GM19099 (cell line): Measurements from ENCODE around the gene WFDC2.

Source experiments
- POLR2A ChIP-seq: IDR thresholded peaks from 3 replicates; pipeline ENCODE4 v1.6.1; 2011; ENCODE audit warnings: low read depth; ENCODE audit not compliant: insufficient read length; ENCODE audit errors: extremely low read depth

WFDC2 gene

DNA sequence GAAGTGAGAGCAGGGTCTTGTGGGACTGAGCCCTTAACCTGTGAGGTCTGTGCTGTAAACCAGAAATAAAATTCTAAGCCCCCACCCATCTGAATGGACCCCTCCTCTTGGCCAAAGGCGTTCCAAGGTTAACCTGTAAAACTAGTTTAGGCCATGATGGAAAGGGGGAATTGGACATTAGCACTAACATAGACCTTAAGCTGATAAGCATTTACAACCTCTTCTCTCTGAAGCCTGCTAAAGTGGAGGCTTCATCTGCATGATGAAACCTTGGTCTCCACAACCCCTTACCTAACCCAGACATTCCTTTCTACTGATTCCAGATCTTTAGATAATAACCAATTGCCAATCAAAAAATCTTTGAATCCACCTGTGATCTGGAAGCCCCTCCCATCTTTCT is 27.8 kb upstream of the WFDC2 start:
- no peak for TF ChIP-seq POLR2A

- no peak for TF ChIP-seq POLR2A
These were observed 25.5 kb upstream of the WFDC2 start for GRCh38 chr20:45444050-45444449.

GRCh38 chr20:45445805-45446562 is 23.6 kb upstream of the WFDC2 start:
- TF ChIP-seq POLR2A, result no peak

DNA sequence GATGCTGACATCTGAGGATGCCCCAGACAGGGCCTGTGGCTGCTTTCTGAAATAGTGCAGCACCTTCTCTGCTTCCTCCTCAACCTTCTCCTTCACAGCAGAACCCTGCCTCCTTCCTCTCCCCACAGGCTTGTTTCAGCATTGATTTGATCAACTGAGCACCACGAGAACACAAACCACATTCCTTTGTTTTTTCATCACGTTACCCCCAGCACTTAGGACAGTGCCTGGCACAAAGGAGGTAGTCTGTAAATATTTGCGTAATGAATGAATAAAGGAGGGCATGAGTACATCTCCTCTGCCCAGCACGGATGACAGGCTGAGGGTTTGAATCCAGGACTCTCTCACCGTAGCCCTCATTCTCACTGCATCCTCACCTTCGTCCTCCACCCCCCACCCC is 21.3 kb upstream of the WFDC2 start:
- no peak for TF ChIP-seq POLR2A

- TF ChIP-seq POLR2A, result no peak
These were observed 20.0 kb upstream of the WFDC2 start for GRCh38 chr20:45449528-45449927.

GRCh38 chr20:45450097-45450818 is 19.3 kb upstream of the WFDC2 start:
- TF ChIP-seq POLR2A, result no peak

DNA sequence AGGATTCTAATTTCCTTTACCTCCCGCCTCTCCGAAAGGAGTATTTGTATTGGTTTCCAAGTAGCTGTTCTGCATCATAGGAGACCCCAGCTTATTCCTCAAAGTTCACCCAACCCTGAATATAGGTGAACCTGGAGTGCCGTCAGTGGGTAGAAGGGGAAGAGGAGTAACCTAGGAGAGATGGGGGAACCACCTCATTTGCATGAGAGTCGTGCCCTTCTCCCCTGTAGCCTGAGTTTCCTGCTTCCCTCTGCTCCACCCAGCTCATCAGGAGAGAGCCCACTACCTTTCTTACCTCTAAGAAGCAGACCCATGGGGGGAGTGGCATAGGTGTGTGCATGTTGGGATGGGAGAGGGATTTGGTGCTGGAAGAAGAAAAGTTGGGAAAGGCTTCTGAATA is 17.3 kb upstream of the WFDC2 start:
- no peak for TF ChIP-seq POLR2A

GRCh38 chr20:45452772-45453691 is 16.5 kb upstream of the WFDC2 start:
- no peak for TF ChIP-seq POLR2A

DNA sequence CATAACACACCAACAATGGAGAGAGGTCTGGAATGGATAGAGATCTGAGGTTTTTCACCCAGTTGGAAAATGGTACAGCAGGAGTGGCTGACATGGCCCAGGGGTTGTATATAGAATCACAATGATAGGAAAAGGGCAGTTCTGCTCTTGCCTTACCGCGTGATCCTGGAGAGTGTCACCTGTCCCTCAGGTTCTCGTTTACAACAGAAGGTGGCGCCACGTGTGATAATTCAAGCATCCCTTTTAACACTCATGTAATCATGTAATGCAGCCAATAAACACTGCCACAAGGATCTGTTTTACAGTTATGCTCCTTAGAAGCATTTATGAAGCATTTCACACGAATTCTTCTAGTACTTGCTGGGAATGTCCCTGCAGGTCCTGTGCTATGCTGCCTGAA is 12.9 kb upstream of the WFDC2 start:
- TF ChIP-seq POLR2A, result no peak

GRCh38 chr20:45459606-45460005 is 9.9 kb upstream of the WFDC2 start:
- no peak for TF ChIP-seq POLR2A

DNA sequence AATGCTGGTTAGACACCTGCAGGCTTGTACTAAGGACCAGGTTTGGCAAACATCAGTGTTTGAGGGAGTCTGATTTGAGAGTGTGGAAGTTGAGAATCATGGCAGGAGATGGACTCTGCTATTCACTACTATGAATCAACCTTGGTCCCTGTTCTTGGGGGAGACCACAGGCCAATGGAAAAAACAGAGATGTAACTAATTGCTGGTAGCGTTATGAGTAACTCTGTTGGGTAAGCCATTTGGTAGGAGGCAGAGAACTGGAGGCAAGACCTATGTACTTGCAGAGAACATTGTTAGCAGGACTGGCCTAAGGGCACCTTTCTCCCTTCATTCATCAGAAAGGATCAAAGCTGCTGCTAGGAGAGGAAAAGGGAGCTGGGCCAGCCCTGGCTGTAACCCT is 8.3 kb upstream of the WFDC2 start:
- TF ChIP-seq POLR2A, result no peak

GRCh38 chr20:45462711-45463509 is 6.6 kb upstream of the WFDC2 start:
- TF ChIP-seq POLR2A, result no peak

DNA sequence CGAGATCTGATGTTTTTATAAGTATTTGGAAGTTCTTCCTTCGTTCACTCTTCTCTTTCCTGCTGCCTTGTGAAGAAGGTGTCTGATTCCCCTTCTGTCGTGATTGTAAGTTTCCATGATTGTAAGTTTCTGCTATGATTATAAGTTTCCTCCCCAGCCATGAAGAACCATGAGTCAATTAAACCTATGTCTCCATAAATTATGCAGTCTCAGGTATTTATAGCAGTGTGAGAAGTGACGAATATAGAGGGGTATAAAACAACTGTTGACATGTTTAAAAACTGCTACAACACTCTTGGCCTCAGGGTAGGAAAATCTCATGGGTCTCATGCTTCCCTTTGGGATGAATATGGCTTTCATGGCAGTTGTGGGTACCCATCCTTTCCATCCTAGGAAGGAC is 5.8 kb upstream of the WFDC2 start:
- TF ChIP-seq POLR2A, result no peak

GRCh38 chr20:45465491-45466266 is 3.9 kb upstream of the WFDC2 start:
- no peak for TF ChIP-seq POLR2A
